Astrocyte (in vitro differentiated cells and primary cell): ENCODE measurements around the gene FHAD1.

Experiments
- EZH2 ChIP-seq: IDR thresholded peaks from 2 replicates; pipeline ENCODE4 v1.6.1; 2012; ENCODE audit warnings: mild to moderate bottlenecking, low read length, inconsistent platforms; ENCODE audit not compliant: insufficient read depth
- TF ChIP-seq, protein P1 (sequence below): IDR thresholded peaks from 2 replicates; pipeline ENCODE4 v1.5.1; 2011; ENCODE audit warnings: low read depth, mild to moderate bottlenecking, inconsistent platforms, low read length, moderate library complexity; ENCODE audit not compliant: insufficient read depth

DNA sequence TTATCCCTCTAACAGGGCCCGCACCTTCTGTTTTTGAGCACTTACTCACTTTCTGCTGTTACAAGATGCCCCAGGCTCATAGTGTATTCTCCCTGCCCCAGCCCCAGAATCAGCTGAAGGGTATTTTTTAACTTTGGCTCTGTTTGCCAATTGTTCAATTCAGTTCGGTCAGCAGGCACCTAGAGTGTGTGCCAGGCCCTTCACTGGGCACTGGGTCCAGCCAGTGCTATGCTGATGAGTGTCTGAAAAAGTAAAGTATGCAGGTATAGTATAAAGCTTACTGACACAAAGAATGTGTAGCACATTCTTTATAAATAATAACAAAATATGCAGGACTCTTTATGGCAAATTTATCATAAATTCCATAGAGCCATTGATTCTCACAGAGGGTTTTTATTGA, 35.0 kb downstream of the FHAD1 start:
- TF ChIP-seq, protein P1, sequence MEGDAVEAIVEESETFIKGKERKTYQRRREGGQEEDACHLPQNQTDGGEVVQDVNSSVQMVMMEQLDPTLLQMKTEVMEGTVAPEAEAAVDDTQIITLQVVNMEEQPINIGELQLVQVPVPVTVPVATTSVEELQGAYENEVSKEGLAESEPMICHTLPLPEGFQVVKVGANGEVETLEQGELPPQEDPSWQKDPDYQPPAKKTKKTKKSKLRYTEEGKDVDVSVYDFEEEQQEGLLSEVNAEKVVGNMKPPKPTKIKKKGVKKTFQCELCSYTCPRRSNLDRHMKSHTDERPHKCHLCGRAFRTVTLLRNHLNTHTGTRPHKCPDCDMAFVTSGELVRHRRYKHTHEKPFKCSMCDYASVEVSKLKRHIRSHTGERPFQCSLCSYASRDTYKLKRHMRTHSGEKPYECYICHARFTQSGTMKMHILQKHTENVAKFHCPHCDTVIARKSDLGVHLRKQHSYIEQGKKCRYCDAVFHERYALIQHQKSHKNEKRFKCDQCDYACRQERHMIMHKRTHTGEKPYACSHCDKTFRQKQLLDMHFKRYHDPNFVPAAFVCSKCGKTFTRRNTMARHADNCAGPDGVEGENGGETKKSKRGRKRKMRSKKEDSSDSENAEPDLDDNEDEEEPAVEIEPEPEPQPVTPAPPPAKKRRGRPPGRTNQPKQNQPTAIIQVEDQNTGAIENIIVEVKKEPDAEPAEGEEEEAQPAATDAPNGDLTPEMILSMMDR = no peak
- TF ChIP-seq EZH2 = no peak
